Mammary microvascular endothelial cell (primary cell): ENCODE measurements around the gene TRIM39. TPM values are rescaled to one million over a fixed set of nuclear protein-coding genes. Genes with fewer than 3 reads are reported as not detected.

Experiments
- total RNA-seq: library from RNA; depleted of rRNA; stranded (reverse); fragments of >200 nt; gene quantifications from 2 replicates; pipeline ENCODE4 v1.2.3, GENCODE V29; 2015

The TRIM39 gene
- total RNA-seq: 5.7 and 9.1 TPM in 2 replicates

GRCh38 chr6:30326526-30327231 lies at the start of gene TRIM39:
TSS of gene TRIM39 (plus strand) at chr6:30326927. CDS start at chr6:30329318, 2,391 bp downstream.

DNA sequence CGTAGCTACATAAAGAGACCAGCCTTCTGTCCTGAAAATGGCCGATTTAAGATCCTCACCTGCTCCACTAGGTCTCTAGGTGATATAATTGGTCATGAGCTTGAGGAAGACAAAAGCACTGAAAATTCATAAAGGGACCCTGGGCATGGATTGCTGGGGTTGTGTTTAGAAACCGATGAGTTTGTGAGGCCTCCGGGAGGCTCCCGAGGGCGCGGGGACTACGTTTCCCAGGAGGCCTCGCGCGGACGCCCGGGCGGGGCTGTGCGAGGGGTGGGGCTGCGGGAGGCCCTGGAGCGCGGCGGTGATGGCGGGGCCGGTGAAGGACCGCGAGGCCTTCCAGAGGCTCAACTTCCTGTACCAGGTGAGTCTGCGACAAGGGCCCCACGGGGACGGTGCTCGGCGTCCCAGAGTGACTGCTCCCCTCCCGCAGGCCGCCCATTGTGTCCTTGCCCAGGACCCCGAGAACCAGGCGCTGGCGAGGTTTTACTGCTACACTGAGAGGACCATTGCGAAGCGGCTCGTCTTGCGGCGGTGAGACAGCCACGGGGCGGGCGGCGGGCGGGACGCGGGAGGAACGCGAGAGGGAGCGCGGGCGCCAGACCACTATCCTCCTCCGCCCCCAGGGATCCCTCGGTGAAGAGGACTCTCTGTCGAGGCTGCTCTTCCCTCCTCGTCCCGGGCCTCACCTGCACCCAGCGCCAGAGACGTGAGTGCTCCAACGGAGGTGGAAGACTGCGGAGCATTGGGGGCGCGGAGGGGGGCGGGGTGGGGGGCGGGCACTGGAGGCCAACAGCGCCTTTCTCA lies 18.3 kb downstream of the TRIM39 start, which contains the start of gene RPP21:
Gene RPP21, plus strand, starts transcription at position 289 of the 804 bp plus-strand sequence. Its CDS starts 16 bp downstream, at position 305.

Other genes starting within 250 kb of the TRIM39 start
- gene TRIM31, start 213.8 kb upstream of the TRIM39 start, total RNA-seq: not detected in 2 replicates
- gene TRIM40, start 190.8 kb upstream of the TRIM39 start, total RNA-seq: not detected in 2 replicates
- not detected in 2 replicates for gene TRIM10, start 165.7 kb upstream of the TRIM39 start, total RNA-seq
- gene TRIM15, start 163.4 kb upstream of the TRIM39 start, total RNA-seq: not detected in 2 replicates
- 60.5 and 62.6 TPM in 2 replicates for gene TRIM26, start 113.5 kb upstream of the TRIM39 start, total RNA-seq
- gene RPP21, start 18.2 kb downstream of the TRIM39 start, total RNA-seq: 52.1 and 79.5 TPM in 2 replicates
- gene HLA-E, start 162.6 kb downstream of the TRIM39 start, total RNA-seq: 591 and 594 TPM in 2 replicates
- 33.2 and 40.0 TPM in 2 replicates for gene GNL1, start 229.6 kb downstream of the TRIM39 start, total RNA-seq
- gene PRR3, start 230.4 kb downstream of the TRIM39 start, total RNA-seq: 1.9 and 5.6 TPM in 2 replicates
- 48.7 and 53.4 TPM in 2 replicates for gene ABCF1, start 244.5 kb downstream of the TRIM39 start, total RNA-seq